ENCODE results near the gene FNIP1. TPM values are rescaled to one million over a fixed set of nuclear protein-coding genes. Genes with fewer than 3 reads are reported as not detected.

The FNIP1 gene
- total RNA-seq (2014; rRNA removed; shearing (Covaris generic)) (20.7 and 27.9 TPM in 2 replicates), polyA plus RNA-seq (2016; fragmentation: Nextera tagmentation; extraction: Ambion mirVana) (7.7 and 8.2 TPM in 2 replicates)
- long read RNA-seq, result 0 reads

GRCh38 chr5:131796793-131797693 lies at the start of gene FNIP1:
TSS of gene FNIP1 (minus strand) at chr5:131797017. CDS start at chr5:131796921, 96 bp downstream.
- Histone ChIP-seq H2AFZ (peak within 1 kb of the TSS; percentile 87), H3K4me3 (peak within 1 kb of the TSS; percentile 66), H3K27ac (ENCODE audit: low read depth) (peak within 1 kb of the TSS; percentile 16; the same call in 1 of the 2 replicates), H3K9me2 (ENCODE audit: insufficient read depth) (no peaks in the 10 kb centered on the region), H3K36me3 (ENCODE audit: insufficient read depth) (no peaks in the 10 kb centered on the region), H3K4me1 (ENCODE audit: insufficient read depth) (peaks cover 4% of the 10 kb centered on the region; the same call in 1 of the 2 replicates), H3F3A (replicated peaks; ENCODE audit: low read depth) (no peaks in the 10 kb centered on the region), H3K4me2 (peak within 1 kb of the TSS; percentile 87), H3K27me3 (ENCODE audit: insufficient read depth) (peaks cover 13% of the 10 kb centered on the region), H4K20me1 (replicated peaks; ENCODE audit: insufficient read depth) (peaks cover 4% of the 10 kb centered on the region), H3K79me2 (replicated peaks; ENCODE audit: insufficient read depth) (peaks cover 40% of the 10 kb centered on the region)
- H3K4me1 Mint-ChIP-seq, result peaks cover 17% of the 10 kb centered on the region
- peaks cover 8% of the 10 kb centered on the region for H3K27me3 Mint-ChIP-seq (ENCODE audit: insufficient read depth, low read depth, poor library complexity)
- no peaks in the 10 kb centered on the region for H3K9me3 Mint-ChIP-seq
- peak; percentile 98 for DNase-seq (ENCODE audit: low spot score)
- peak; percentile 91 for ATAC-seq
- H3K4me3 Mint-ChIP-seq, result peak within 1 kb of the TSS; percentile 98
- peak within 1 kb of the TSS; percentile 94 for H3K27ac Mint-ChIP-seq
- TF ChIP-seq POLR2AphosphoS5 (IDR thresholded peaks at IDR 0.05; ENCODE audit: low read depth) (peak; percentile 91), CREB1 (CRISPR knock-in tag; IDR thresholded peaks at IDR 0.05; ENCODE audit: low read depth) (peak; percentile 74), ZNF114 (CRISPR knock-in tag; IDR thresholded peaks at IDR 0.05) (no peak), ZNF331 (CRISPR knock-in tag; IDR thresholded peaks at IDR 0.05; ENCODE audit: low read depth) (no peak)
- TF ChIP-seq, protein P1, sequence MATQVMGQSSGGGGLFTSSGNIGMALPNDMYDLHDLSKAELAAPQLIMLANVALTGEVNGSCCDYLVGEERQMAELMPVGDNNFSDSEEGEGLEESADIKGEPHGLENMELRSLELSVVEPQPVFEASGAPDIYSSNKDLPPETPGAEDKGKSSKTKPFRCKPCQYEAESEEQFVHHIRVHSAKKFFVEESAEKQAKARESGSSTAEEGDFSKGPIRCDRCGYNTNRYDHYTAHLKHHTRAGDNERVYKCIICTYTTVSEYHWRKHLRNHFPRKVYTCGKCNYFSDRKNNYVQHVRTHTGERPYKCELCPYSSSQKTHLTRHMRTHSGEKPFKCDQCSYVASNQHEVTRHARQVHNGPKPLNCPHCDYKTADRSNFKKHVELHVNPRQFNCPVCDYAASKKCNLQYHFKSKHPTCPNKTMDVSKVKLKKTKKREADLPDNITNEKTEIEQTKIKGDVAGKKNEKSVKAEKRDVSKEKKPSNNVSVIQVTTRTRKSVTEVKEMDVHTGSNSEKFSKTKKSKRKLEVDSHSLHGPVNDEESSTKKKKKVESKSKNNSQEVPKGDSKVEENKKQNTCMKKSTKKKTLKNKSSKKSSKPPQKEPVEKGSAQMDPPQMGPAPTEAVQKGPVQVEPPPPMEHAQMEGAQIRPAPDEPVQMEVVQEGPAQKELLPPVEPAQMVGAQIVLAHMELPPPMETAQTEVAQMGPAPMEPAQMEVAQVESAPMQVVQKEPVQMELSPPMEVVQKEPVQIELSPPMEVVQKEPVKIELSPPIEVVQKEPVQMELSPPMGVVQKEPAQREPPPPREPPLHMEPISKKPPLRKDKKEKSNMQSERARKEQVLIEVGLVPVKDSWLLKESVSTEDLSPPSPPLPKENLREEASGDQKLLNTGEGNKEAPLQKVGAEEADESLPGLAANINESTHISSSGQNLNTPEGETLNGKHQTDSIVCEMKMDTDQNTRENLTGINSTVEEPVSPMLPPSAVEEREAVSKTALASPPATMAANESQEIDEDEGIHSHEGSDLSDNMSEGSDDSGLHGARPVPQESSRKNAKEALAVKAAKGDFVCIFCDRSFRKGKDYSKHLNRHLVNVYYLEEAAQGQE (IDR thresholded peaks at IDR 0.05; ENCODE audit: unreplicated experiment), result peak; percentile 16
- no peaks in the 10 kb centered on the region; the same call in 2 of the 3 replicates for H3K36me3 Mint-ChIP-seq (ENCODE audit: low read depth)

- Histone ChIP-seq H3K36me3 (ENCODE audit: insufficient read depth) (peaks cover 3% of the 10 kb centered on the region; the same call in 1 of the 2 replicates), H3K27ac (ENCODE audit: low read depth) (no peak overlapping the region), H4K20me1 (replicated peaks; ENCODE audit: insufficient read depth) (no peaks in the 10 kb centered on the region), H3K4me3 (no peak overlapping the region), H3F3A (replicated peaks; ENCODE audit: low read depth) (no peaks in the 10 kb centered on the region), H3K27me3 (ENCODE audit: insufficient read depth) (no peaks in the 10 kb centered on the region), H3K79me2 (replicated peaks; ENCODE audit: insufficient read depth) (no peaks in the 10 kb centered on the region), H3K4me1 (ENCODE audit: insufficient read depth) (no peaks in the 10 kb centered on the region), H3K9me2 (ENCODE audit: insufficient read depth) (no peaks in the 10 kb centered on the region), H3K4me2 (no peak overlapping the region), H2AFZ (no peak overlapping the region)
- Mint-ChIP-seq H3K27ac (no peak overlapping the region), H3K4me3 (no peak overlapping the region), H3K27me3 (ENCODE audit: insufficient read depth, low read depth, poor library complexity) (no peaks in the 10 kb centered on the region), H3K9me3 (peaks cover 60% of the 10 kb centered on the region), H3K4me1 (no peaks in the 10 kb centered on the region), H3K36me3 (ENCODE audit: low read depth) (peaks cover 25% of the 10 kb centered on the region)
- DNase-seq (ENCODE audit: low spot score), result no peak
- ATAC-seq, result no peak
- no peak for TF ChIP-seq ZNF114 (CRISPR knock-in tag; IDR thresholded peaks at IDR 0.05)
- TF ChIP-seq, protein P1 (IDR thresholded peaks at IDR 0.05; ENCODE audit: unreplicated experiment), result no peak
- no peak for TF ChIP-seq STAT1 (IDR thresholded peaks at IDR 0.05; ENCODE audit: unreplicated experiment)
- TF ChIP-seq NANOG (IDR thresholded peaks at IDR 0.05; ENCODE audit: borderline replicate concordance), result no peak
- TF ChIP-seq EZH2 (IDR thresholded peaks at IDR 0.05; ENCODE audit: low read depth, unreplicated experiment), result no peak
- TF ChIP-seq, protein P2, sequence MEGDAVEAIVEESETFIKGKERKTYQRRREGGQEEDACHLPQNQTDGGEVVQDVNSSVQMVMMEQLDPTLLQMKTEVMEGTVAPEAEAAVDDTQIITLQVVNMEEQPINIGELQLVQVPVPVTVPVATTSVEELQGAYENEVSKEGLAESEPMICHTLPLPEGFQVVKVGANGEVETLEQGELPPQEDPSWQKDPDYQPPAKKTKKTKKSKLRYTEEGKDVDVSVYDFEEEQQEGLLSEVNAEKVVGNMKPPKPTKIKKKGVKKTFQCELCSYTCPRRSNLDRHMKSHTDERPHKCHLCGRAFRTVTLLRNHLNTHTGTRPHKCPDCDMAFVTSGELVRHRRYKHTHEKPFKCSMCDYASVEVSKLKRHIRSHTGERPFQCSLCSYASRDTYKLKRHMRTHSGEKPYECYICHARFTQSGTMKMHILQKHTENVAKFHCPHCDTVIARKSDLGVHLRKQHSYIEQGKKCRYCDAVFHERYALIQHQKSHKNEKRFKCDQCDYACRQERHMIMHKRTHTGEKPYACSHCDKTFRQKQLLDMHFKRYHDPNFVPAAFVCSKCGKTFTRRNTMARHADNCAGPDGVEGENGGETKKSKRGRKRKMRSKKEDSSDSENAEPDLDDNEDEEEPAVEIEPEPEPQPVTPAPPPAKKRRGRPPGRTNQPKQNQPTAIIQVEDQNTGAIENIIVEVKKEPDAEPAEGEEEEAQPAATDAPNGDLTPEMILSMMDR (conservative IDR thresholded peaks at IDR 0.05; ENCODE audit: low read depth in 2 of 2), result no peak
- TF ChIP-seq EZH2phosphoT487 (IDR thresholded peaks at IDR 0.05; ENCODE audit: unreplicated experiment), result no peak
- TF ChIP-seq ZNF331 (CRISPR knock-in tag; IDR thresholded peaks at IDR 0.05; ENCODE audit: low read depth), result no peak
- no peak for TF ChIP-seq CREB1 (CRISPR knock-in tag; IDR thresholded peaks at IDR 0.05; ENCODE audit: low read depth)
- TF ChIP-seq, protein P3, sequence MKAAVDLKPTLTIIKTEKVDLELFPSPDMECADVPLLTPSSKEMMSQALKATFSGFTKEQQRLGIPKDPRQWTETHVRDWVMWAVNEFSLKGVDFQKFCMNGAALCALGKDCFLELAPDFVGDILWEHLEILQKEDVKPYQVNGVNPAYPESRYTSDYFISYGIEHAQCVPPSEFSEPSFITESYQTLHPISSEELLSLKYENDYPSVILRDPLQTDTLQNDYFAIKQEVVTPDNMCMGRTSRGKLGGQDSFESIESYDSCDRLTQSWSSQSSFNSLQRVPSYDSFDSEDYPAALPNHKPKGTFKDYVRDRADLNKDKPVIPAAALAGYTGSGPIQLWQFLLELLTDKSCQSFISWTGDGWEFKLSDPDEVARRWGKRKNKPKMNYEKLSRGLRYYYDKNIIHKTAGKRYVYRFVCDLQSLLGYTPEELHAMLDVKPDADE (IDR thresholded peaks at IDR 0.05), result no peak
- no peak for TF ChIP-seq POLR2AphosphoS5 (IDR thresholded peaks at IDR 0.05; ENCODE audit: low read depth)
- TF ChIP-seq JUNB (IDR thresholded peaks at IDR 0.05; ENCODE audit: unreplicated experiment), result no peak
Measured at GRCh38 chr5:131846536-131846935, 49.7 kb upstream of the FNIP1 start.

Measured in GM23338 (cell line).